H1 (cell line): ENCODE data around the gene SIT1. TPM values are rescaled to one million over a fixed set of nuclear protein-coding genes. Genes with fewer than 3 reads are reported as not detected.

Source experiments
- CTCF ChIA-PET: fragments of 300-600 bp; sonication (Branson Sonifier 250); formaldehyde crosslinking; loops from one replicate; lab custom pipeline; 2021; ENCODE audit not compliant: partially characterized antibody; lab: Charles Lee
- POLR2A ChIA-PET: fragments of 300-600 bp; sonication (Branson Sonifier 250); formaldehyde crosslinking; loops from one replicate; lab custom pipeline; 2021; ENCODE audit warnings: inconsistent platforms; ENCODE audit not compliant: partially characterized antibody; lab: Charles Lee
- DNase-seq, 2 experiments: peaks; one replicate each; pipeline versions ENCODE4 v3.0.0 to v3.0.0-alpha.2; 2010 to 2022; ENCODE audit warnings: low spot score in 2 of 2, low read depth in 1 of 2, mixed read lengths in 1 of 2
- FAIRE-seq: peaks from 2 replicates; lab custom pipeline; 2011; peaks lifted over from hg19 to GRCh38; lab: Jason Lieb, UNC
- H2AFZ ChIP-seq: 2 replicates; pipeline ENCODE4 v1.8.1; 2012; ENCODE audit warnings: low read length, inconsistent platforms
- H2AK5ac ChIP-seq: 2 replicates; pipeline ENCODE4 v1.6.1; 2013; ENCODE audit warnings: low read depth, low read length
- H2BK120ac ChIP-seq: replicated peaks from 2 replicates; pipeline ENCODE3; 2013; ENCODE audit warnings: low read depth, low read length, inconsistent platforms
- H2BK12ac ChIP-seq: 2 replicates; pipeline ENCODE4 v1.6.1; 2013; ENCODE audit warnings: low read depth, low read length
- H2BK15ac ChIP-seq: 2 replicates; pipeline ENCODE4 v1.6.1; 2013; ENCODE audit warnings: low read length
- H2BK20ac ChIP-seq: 2 replicates; pipeline ENCODE4 v1.6.1; 2013; ENCODE audit warnings: low read length
- H2BK5ac ChIP-seq: 2 replicates; pipeline ENCODE4 v1.6.1; 2013; ENCODE audit warnings: low read depth, low read length
- H3K14ac ChIP-seq: 2 replicates; pipeline ENCODE4 v1.6.1; 2013; ENCODE audit warnings: inconsistent platforms; ENCODE audit not compliant: insufficient read length
- H3K18ac ChIP-seq: 2 replicates; pipeline ENCODE4 v1.6.1; 2013; ENCODE audit warnings: low read length; ENCODE audit errors: extremely low read depth
- H3K23ac ChIP-seq: 2 replicates; pipeline ENCODE4 v1.6.1; 2013; ENCODE audit warnings: inconsistent platforms; ENCODE audit not compliant: insufficient read length
- H3K23me2 ChIP-seq: 2 replicates; pipeline ENCODE4 v1.6.1; 2013; ENCODE audit warnings: low read depth, low read length
- H3K27ac ChIP-seq: 2 replicates; pipeline ENCODE4 v1.6.1; 2011; ENCODE audit warnings: low read depth, low read length, inconsistent platforms
- H3K27me3 ChIP-seq, 4 experiments: replicated peaks in 1 of 4; 1 replicate in 1 of 4; 2 replicates in 3 of 4; pipeline versions ENCODE4 v1.6.1 to v1.8.1; 2011 to 2013; ENCODE audit warnings: low read length in 3 of 4, mild to moderate bottlenecking in 3 of 4, inconsistent platforms in 2 of 4, mixed read lengths in 2 of 4, moderate library complexity in 1 of 4; ENCODE audit not compliant: control insufficient read depth in 3 of 4, insufficient read depth in 3 of 4; ENCODE audit errors: extremely low read depth in 1 of 4
- H3K36me3 ChIP-seq, 4 experiments: 2 replicates each; pipeline versions ENCODE4 v1.6.1 to v1.8.1; 2011 to 2013; ENCODE audit warnings: mild to moderate bottlenecking in 4 of 4, low read length in 3 of 4, moderate library complexity in 2 of 4, control low read depth in 1 of 4, inconsistent platforms in 1 of 4; ENCODE audit not compliant: insufficient read depth in 4 of 4, control insufficient read depth in 2 of 4
- H3K4ac ChIP-seq: replicated peaks from 2 replicates; pipeline ENCODE3; 2013; ENCODE audit warnings: low read length, low read depth, mixed read lengths, inconsistent platforms; ENCODE audit not compliant: insufficient read length
- H3K4me1 ChIP-seq, 4 experiments: replicated peaks in 1 of 4; 1 replicate in 1 of 4; 2 replicates in 3 of 4; pipeline versions ENCODE4 v1.6.1 to v1.8.1; 2011 to 2013; ENCODE audit warnings: low read length in 3 of 4, inconsistent platforms in 2 of 4, mixed read lengths in 1 of 4; ENCODE audit not compliant: insufficient read depth in 4 of 4, control insufficient read depth in 3 of 4
- H3K4me2 ChIP-seq, 2 experiments: 2 replicates each; pipeline versions ENCODE4 v1.6.1 to v1.8.1; 2011 to 2013; ENCODE audit warnings: low read depth in 2 of 2, low read length in 2 of 2, control low read depth in 1 of 2, inconsistent platforms in 1 of 2, mild to moderate bottlenecking in 1 of 2; ENCODE audit not compliant: insufficient read depth in 1 of 2
- H3K4me3 ChIP-seq, 4 experiments: fragments of 200-600, 300-600 bp in 1 of 4; sonication (generic), shearing (Covaris generic), sonication (Bioruptor Twin) in 1 of 4; 2 replicates each; pipeline versions ENCODE4 v1.5.1 to v1.8.1; 2011 to 2016; ENCODE audit warnings: low read length in 4 of 4, low read depth in 3 of 4, control low read depth in 2 of 4, inconsistent platforms in 2 of 4, mild to moderate bottlenecking in 2 of 4, mixed read lengths in 1 of 4, moderate library complexity in 1 of 4; ENCODE audit not compliant: insufficient read depth in 2 of 4; ENCODE audit errors: extremely low read depth in 1 of 4
- H3K56ac ChIP-seq: replicated peaks from 2 replicates; pipeline ENCODE3; 2013; ENCODE audit warnings: low read depth, mild to moderate bottlenecking, mixed read lengths, low read length, inconsistent platforms; ENCODE audit not compliant: insufficient read length
- H3K79me1 ChIP-seq: 2 replicates; pipeline ENCODE4 v1.6.1; 2013; ENCODE audit warnings: low read depth, low read length, control low read depth
- H3K79me2 ChIP-seq, 2 experiments: 2 replicates each; pipeline versions ENCODE4 v1.6.1 to v1.8.1; 2012 to 2013; ENCODE audit warnings: low read length in 2 of 2, mild to moderate bottlenecking in 2 of 2, inconsistent platforms in 1 of 2; ENCODE audit not compliant: insufficient read depth in 2 of 2, control insufficient read depth in 1 of 2
- H3K9ac ChIP-seq, 4 experiments: replicated peaks in 1 of 4; 1 replicate in 1 of 4; 2 replicates in 3 of 4; pipeline versions ENCODE4 v1.6.1 to v1.8.1; 2011 to 2013; ENCODE audit warnings: low read depth in 3 of 4, low read length in 3 of 4, control low read depth in 2 of 4, mild to moderate bottlenecking in 2 of 4, moderate library complexity in 2 of 4, inconsistent platforms in 1 of 4; ENCODE audit errors: extremely low read depth in 1 of 4
- H3K9me3 ChIP-seq, 2 experiments: 2 replicates each; pipeline versions ENCODE4 v1.6.1 to v1.8.1; 2012 to 2013; ENCODE audit warnings: mild to moderate bottlenecking in 2 of 2, moderate library complexity in 2 of 2, control low read depth in 1 of 2, inconsistent platforms in 1 of 2, low read depth in 1 of 2, low read length in 1 of 2, mixed read lengths in 1 of 2; ENCODE audit not compliant: insufficient read depth in 2 of 2
- H4K20me1 ChIP-seq, 2 experiments: replicated peaks in 1 of 2; 2 replicates each; pipeline versions ENCODE3 to v1.8.1; 2011 to 2013; ENCODE audit warnings: inconsistent platforms in 2 of 2, low read length in 2 of 2, mild to moderate bottlenecking in 1 of 2; ENCODE audit not compliant: insufficient read depth in 2 of 2, control insufficient read depth in 1 of 2
- H4K5ac ChIP-seq: 2 replicates; pipeline ENCODE4 v1.6.1; 2013; ENCODE audit warnings: low read length, low read depth, mixed read lengths, inconsistent platforms; ENCODE audit not compliant: insufficient read length
- H4K8ac ChIP-seq: 2 replicates; pipeline ENCODE4 v1.8.0; 2013; ENCODE audit warnings: mild to moderate bottlenecking, moderate library complexity, low read length, inconsistent platforms; ENCODE audit not compliant: insufficient read depth; ENCODE audit errors: extremely low read depth
- H4K91ac ChIP-seq: replicated peaks from 2 replicates; pipeline ENCODE3; 2013; ENCODE audit warnings: low read length, mixed read lengths, inconsistent platforms; ENCODE audit not compliant: insufficient read length
- KDM5A ChIP-seq: fragments of 200-600 bp; IDR thresholded peaks from 2 replicates; pipeline ENCODE4 v1.7.1; 2012; ENCODE audit warnings: mild to moderate bottlenecking, low read length, inconsistent platforms, mixed read lengths
- WGBS, 2 experiments: shearing (Covaris generic) in 1 of 2; methylation state at CpG; one replicate each; pipeline versions ENCODE4 v1.1.6 to v1.1.7; 2013 to 2015; ENCODE audit warnings: low lambda C conversion rate in 2 of 2, mixed read lengths in 2 of 2, inconsistent platforms in 1 of 2, low coverage in 1 of 2, missing lambda C conversion rate in 1 of 2; ENCODE audit not compliant: insufficient replicate concordance in 2 of 2, insufficient coverage in 1 of 2, insufficient read length in 1 of 2; ENCODE audit errors: extremely low coverage in 1 of 2, missing lambda C conversion rate in 1 of 2; 5-methylcytosine and 5-hydroxymethylcytosine counted together
- polyA plus RNA-seq, 7 experiments: library from polyadenylated mRNA; depleted of rRNA in 3 of 7; stranded (reverse) in 5 of 7; unstranded in 2 of 7; fragments of >200 nt in 5 of 7; fragments of 200-250 nt in 2 of 7; gene quantifications; 1 replicate in 5 of 7; 2 replicates in 1 of 7; 4 replicates in 1 of 7; pipeline versions ENCODE4 v1.2.1 to v1.2.3, GENCODE V29; 2011 to 2013; ENCODE audit warnings: missing spikeins in 2 of 7, mixed read lengths in 2 of 7
- total RNA-seq: library from RNA; stranded (reverse); fragmentation: NEBNext Ultra II Directional; extraction: Animal tissue kit (Norgen Biotek cat#: 25700); gene quantifications from 2 replicates; pipeline ENCODE4 v1.2.1, GENCODE V29; 2021

Gene SIT1
- total and polyA plus RNA-seq, 2 of the 8 experiments (the other 6 are each of a cell fraction or from before 2014, with no cell fraction given), result 8.2 to 12.8 TPM

DNA sequence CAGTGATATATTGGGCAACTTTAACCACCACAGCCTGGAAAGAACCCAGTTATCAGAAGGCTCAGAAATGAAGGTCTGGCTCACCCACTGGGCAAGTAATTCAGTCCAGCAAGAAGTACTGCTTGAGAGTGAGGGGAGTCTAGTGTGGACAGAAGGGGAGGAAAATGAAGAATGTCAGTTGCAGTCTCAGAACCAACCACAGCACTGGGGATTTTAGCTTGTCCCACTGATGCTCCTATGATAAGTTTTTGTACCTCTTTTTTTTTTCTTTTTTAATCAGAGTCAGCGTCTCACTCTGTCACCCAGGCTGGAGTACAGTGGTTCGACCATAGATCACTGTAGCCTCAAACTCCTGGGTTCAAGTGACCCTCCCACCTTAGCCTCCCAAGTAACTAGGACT lies 23.2 kb downstream of the SIT1 start:
- Histone ChIP-seq H2BK5ac (no peak overlapping the region), H3K36me3 (no peaks in the 10 kb centered on the region), H3K27me3 (no peaks in the 10 kb centered on the region), H2BK15ac (no peak overlapping the region), H3K79me2 (no peaks in the 10 kb centered on the region), H3K56ac (no peak overlapping the region), H3K4me3 (no peak overlapping the region), H3K9ac (no peak overlapping the region), H3K79me1 (no peaks in the 10 kb centered on the region), H2BK120ac (no peak overlapping the region), H3K4me2 (no peak overlapping the region), H4K8ac (no peak overlapping the region), H3K9me3 (no peaks in the 10 kb centered on the region), H3K23me2 (no peaks in the 10 kb centered on the region)
- WGBS, 2 experiments, result 100% methylated on average over 2 of the region's 2 CpGs; no CpG with 5 or more reads in 1 of the 2 experiments
- DNase-seq, result no peak
- no peak for TF ChIP-seq KDM5A
- TF ChIP-seq, all 59 proteins: peak for 0
- H4K5ac ChIP-seq, result no peak overlapping the region
- H4K20me1 ChIP-seq, result no peaks in the 10 kb centered on the region
- H3K4ac ChIP-seq, result no peak overlapping the region
- no peak overlapping the region for H4K91ac ChIP-seq
- ChIA-PET CTCF (interaction anchor here (1.4 to 2.6 kb wide), 6 partner anchors 11 to 29 kb away, joined by 4 to 13 read pairs (median 6); no protein-coding TSS in a partner anchor), POLR2A (no interaction called here)
- H3K4me1 ChIP-seq, result no peaks in the 10 kb centered on the region
- H3K27ac ChIP-seq, result no peak overlapping the region
- no peak overlapping the region for H3K23ac ChIP-seq
- H3K18ac ChIP-seq, result no peak overlapping the region
- no peak overlapping the region for H3K14ac ChIP-seq
- H2AK5ac ChIP-seq, result no peak overlapping the region
- no peak for FAIRE-seq
- no peak overlapping the region for H2BK12ac ChIP-seq
- no peak overlapping the region for H2BK20ac ChIP-seq
- H2AFZ ChIP-seq, result no peak overlapping the region
